HG03039 (cell line): ENCODE data around the gene IDUA.
"Not testable (repeated sequence)": the region's sequence is repeated elsewhere in the genome, so short reads cannot be mapped to it uniquely, and the experiment has no call there.

Experiments used
- ATAC-seq: cut with Tn5 transposase; IDR thresholded peaks from one replicate; pipeline ENCODE4 v1.9.1; 2021; ENCODE audit warnings: mild to moderate bottlenecking, moderate library complexity; ENCODE audit not compliant: unreplicated experiment

The IDUA gene

GRCh38 chr4:1043162-1043561, 56.3 kb downstream of the IDUA start:
- no peak for ATAC-seq

- no peak for ATAC-seq
These were observed 57.0 kb downstream of the IDUA start for GRCh38 chr4:1043651-1044468.

DNA sequence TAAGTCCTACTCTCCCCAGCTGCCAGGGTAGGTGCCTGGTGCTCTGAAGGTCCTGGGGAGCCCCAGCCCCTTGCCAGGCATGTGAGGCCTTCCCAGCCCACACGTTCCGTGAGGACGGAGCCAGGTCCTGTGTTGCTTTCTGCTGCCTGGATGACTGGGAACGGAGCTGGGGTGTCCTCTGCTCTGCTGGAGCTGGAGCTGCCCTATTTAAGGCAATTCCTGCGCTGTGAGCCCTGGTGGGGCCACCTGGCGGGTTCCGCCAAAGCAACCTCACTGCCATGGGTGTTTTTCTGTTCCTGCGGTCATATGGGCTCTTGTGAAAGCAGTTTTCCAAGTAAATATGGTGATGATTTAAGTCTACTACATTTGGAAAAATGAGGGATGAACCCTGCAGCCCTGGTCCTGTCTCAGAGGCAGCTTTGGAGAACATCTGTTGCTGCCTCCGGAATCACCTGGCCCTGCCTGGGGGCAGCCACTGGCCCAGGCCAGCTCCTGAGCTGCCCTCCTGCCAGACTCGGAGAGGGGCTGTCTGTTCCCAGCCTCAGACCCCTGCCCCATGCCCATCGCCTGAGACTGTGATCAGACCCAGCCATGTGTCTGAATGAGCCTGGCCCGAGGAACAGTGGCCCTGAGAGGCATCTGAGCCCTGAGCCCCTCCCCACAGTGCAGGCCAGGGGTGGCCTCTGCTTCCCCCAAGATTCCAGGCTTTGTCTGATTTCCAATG, 57.8 kb downstream of the IDUA start:
- ATAC-seq = no peak

DNA sequence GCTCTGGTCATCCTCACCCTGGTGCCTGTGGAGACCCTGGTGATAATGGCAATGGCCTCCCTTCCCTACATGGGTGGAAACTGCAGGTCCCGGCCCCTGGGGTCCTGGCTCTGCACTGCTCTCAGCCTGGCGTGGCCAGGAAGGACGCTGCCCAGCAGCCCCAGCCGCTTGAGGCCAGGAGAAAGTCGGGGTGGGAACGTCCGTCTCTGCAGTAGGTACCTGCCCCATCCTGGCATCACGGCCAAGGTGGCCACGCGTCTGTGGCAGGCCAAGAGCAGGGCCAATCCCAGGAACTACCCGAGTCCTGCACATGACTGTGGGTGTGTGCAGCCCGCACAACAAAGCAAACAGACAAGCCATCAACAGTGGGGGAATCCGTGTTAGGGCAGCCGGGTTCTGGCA, 58.4 kb downstream of the IDUA start:
- ATAC-seq = no peak

GRCh38 chr4:1045595-1046201, 58.9 kb downstream of the IDUA start:
- no peak for ATAC-seq

- ATAC-seq = not testable (repeated sequence)
These were observed 59.8 kb downstream of the IDUA start for GRCh38 chr4:1046581-1047011.

- no peak for ATAC-seq
These were observed 60.5 kb downstream of the IDUA start for GRCh38 chr4:1047106-1047975.

- ATAC-seq = no peak
These were observed 61.3 kb downstream of the IDUA start for GRCh38 chr4:1047976-1048772.

DNA sequence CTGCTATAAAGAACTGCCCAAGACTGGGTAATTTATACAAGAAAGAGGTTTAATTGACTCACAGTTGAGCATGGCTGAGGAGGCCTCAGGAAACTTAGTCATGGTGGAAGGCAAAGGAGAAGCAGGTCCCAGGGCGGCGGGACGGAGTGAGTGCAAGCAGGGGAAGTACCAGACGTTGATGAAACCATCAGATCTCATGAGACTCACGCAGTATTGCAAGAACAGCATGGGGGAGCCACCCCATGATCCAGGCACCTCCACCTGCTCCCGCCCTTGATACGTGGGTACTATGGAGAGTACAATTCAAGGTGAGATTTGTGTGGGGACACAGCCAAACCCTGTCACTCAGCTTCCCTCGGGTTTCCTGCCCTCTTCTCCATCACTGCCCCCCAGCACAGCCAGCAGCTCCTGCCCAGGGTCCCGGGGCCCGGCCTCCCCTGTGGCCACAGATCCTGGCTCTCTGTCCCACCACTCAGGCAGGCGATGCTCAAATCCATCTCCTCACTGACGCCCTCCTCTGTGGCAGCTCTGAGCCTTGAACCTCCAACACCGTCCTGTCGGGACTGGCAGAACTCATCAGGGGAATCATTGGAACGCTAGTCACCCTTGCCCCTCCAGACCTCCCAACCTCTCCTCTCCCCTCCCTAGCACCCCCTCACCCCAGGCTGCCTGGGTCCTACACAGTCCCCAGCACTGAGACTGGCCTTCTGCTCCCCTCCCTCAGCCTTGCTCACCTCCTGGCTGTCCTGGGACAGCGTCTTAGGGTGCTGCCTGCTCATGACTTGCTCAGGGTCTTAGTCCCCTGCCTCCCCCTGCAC, 62.1 kb downstream of the IDUA start:
- ATAC-seq = no peak

- no peak for ATAC-seq
These were observed 62.7 kb downstream of the IDUA start for GRCh38 chr4:1049591-1049905.

DNA sequence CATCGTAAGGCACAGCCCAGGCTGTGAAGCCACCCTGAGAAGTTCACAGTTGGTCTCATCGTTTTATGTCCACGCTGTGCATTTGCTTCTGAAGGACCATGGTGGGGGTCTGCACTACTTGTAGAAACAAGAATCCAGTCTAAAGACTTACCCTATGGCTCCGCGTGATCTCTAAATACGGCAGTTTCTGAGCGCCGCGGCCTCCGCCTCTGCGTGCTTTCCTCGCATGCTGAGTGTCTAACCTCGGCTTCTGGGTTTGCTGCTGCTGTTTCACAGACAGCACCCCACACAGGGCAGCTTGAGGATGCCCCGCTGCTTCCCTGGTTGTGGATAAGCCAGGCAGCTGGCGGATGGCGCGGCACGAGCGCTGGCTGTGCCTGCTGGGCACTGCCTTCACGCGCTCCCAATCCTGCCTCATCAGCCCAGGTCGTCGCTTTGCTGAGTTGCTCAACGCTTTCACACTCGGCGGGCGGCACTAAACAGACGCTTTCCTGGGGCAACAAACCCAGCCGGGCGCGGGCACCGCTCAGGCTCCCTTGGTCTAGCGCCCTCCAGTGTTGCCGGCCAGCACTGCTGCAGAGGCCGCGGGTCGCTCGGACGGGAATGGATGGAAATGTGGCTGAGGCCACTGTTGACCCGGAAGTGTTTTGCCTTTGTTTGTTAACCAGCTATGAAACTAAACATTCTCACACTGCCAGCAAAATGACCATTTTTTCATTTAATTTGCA, 63.8 kb downstream of the IDUA start:
- ATAC-seq = no peak

DNA sequence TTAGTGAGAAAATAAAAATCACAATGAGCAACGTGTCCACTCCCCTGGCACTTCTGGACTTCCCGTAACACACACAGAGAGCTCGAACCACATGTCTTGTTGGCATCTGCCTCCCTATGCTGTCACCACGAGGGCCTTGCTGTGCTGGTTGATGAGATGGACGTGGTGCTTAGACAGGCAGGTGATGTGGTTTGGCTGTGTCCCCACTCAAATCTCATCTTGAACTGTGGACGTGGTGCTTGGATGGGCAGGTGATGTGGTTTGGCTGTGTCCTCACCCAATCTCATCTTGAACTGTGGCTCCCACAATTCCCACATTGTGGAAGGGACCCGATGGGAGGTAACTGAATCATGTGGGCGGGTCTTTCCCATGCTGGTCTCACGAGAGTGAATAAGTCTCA, 64.6 kb downstream of the IDUA start:
- ATAC-seq = no peak

GRCh38 chr4:1052231-1052671, 65.4 kb downstream of the IDUA start:
- no peak for ATAC-seq

DNA sequence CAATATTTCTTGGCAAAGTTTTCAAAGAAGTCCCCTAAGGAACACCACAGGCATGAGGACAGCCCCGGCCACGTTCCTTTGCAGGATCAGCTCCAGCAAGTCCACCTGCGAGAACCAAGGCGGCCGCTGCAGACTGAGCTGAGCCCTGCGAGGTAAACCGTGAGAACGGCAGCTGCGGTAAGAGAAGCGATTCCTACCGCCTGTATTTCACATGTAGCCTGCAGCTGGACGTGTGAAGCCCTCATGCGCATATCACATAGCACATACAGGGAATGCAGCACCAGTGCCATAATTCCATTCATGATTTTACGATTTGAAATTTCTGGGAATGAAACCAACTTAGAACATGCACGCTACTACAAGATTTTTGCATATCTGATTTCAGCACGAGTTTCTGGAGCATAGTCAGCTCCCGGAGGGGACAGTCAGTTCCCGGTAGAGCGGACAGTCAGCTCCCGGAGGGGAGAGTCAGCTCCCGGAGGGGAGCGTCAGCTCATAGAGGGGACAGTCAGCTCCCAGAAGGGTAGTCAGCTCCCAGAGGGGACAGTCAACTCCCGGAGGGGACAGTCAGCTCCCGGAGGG, 66.3 kb downstream of the IDUA start:
- no peak for ATAC-seq

GRCh38 chr4:1053891-1054290, 67.0 kb downstream of the IDUA start:
- not testable (repeated sequence) for ATAC-seq
